ENCODE data around the gene ZBED2. TPM values are rescaled to one million over a fixed set of nuclear protein-coding genes. Genes with fewer than 3 reads are reported as not detected.

ZBED2 gene
- total RNA-seq, 1 donor from 2014 or later: 1.0 TPM

- Mint-ChIP-seq H3K36me3 (ENCODE audit: low read depth, unreplicated experiment) (no peaks in the 10 kb centered on the region), H3K27ac (ENCODE audit: unreplicated experiment) (no peak overlapping the region), H3K4me1 (ENCODE audit: low read depth, unreplicated experiment) (peaks cover 8% of the 10 kb centered on the region), H3K9me3 (ENCODE audit: unreplicated experiment) (no peaks in the 10 kb centered on the region), H3K27me3 (ENCODE audit: low read depth, unreplicated experiment) (no peaks in the 10 kb centered on the region), H3K4me3 (ENCODE audit: unreplicated experiment) (no peak overlapping the region)
- Histone ChIP-seq H2AFZ (ENCODE audit: low read depth, low read length) (no peak overlapping the region), H3K4me2 (ENCODE audit: low read length) (no peak overlapping the region), H3K36me3 (ENCODE audit: insufficient read depth, low read length) (no peaks in the 10 kb centered on the region), H4K20me1 (ENCODE audit: insufficient read depth, low read length) (no peaks in the 10 kb centered on the region), H3K4me3 (ENCODE audit: insufficient read depth, low read depth, low read length) (no peak overlapping the region), H3K9me3 (ENCODE audit: insufficient read depth, low read depth, low read length) (no peaks in the 10 kb centered on the region), H3K9ac (ENCODE audit: low read length) (no peak overlapping the region), H3K27ac (ENCODE audit: low read depth, low read length) (no peak overlapping the region), H3K27me3 (ENCODE audit: insufficient read depth, low read length) (no peaks in the 10 kb centered on the region), H3K4me1 (ENCODE audit: insufficient read depth, low read length) (no peaks in the 10 kb centered on the region), H3K79me2 (ENCODE audit: insufficient read depth, low read length) (no peaks in the 10 kb centered on the region)
- FAIRE-seq (no peak), DNase-seq (ENCODE audit: low read depth) (no peak)
- no peak for TF ChIP-seq EZH2 (IDR thresholded peaks at IDR 0.05; ENCODE audit: insufficient read depth, low read length)
- no peak for TF ChIP-seq CTCF (IDR thresholded peaks at IDR 0.05; ENCODE audit: insufficient read depth, low read depth, low read length)
These were observed 46.4 kb downstream of the ZBED2 start for GRCh38 chr3:111548756-111549155.

- FAIRE-seq (peak; percentile 45), DNase-seq (ENCODE audit: low read depth) (no peak)
- Histone ChIP-seq H3K27me3 (ENCODE audit: insufficient read depth, low read length) (no peaks in the 10 kb centered on the region), H3K4me3 (ENCODE audit: insufficient read depth, low read depth, low read length) (no peak overlapping the region), H3K4me2 (ENCODE audit: low read length) (no peak overlapping the region), H3K9ac (ENCODE audit: low read length) (no peak overlapping the region), H3K79me2 (ENCODE audit: insufficient read depth, low read length) (no peaks in the 10 kb centered on the region), H3K27ac (ENCODE audit: low read depth, low read length) (no peak overlapping the region), H2AFZ (ENCODE audit: low read depth, low read length) (no peak overlapping the region), H3K4me1 (ENCODE audit: insufficient read depth, low read length) (no peaks in the 10 kb centered on the region), H3K9me3 (ENCODE audit: insufficient read depth, low read depth, low read length) (no peaks in the 10 kb centered on the region), H4K20me1 (ENCODE audit: insufficient read depth, low read length) (no peaks in the 10 kb centered on the region), H3K36me3 (ENCODE audit: insufficient read depth, low read length) (no peaks in the 10 kb centered on the region)
- Mint-ChIP-seq H3K36me3 (ENCODE audit: low read depth, unreplicated experiment) (no peaks in the 10 kb centered on the region), H3K4me1 (ENCODE audit: low read depth, unreplicated experiment) (peaks cover 8% of the 10 kb centered on the region), H3K27me3 (ENCODE audit: low read depth, unreplicated experiment) (no peaks in the 10 kb centered on the region), H3K4me3 (ENCODE audit: unreplicated experiment) (no peak overlapping the region), H3K27ac (ENCODE audit: unreplicated experiment) (peak overlapping the region; percentile 31), H3K9me3 (ENCODE audit: unreplicated experiment) (no peaks in the 10 kb centered on the region)
- TF ChIP-seq EZH2 (IDR thresholded peaks at IDR 0.05; ENCODE audit: insufficient read depth, low read length) (no peak), CTCF (IDR thresholded peaks at IDR 0.05; ENCODE audit: insufficient read depth, low read depth, low read length) (no peak)
These were observed 47.1 kb downstream of the ZBED2 start for GRCh38 chr3:111548092-111548491.

- H3K79me2 ChIP-seq (ENCODE audit: insufficient read depth, low read length): no peaks in the 10 kb centered on the region
- TF ChIP-seq CTCF (IDR thresholded peaks at IDR 0.05; ENCODE audit: insufficient read depth, low read depth, low read length) (no peak), EZH2 (IDR thresholded peaks at IDR 0.05; ENCODE audit: insufficient read depth, low read length) (no peak)
- no peak for FAIRE-seq
- Mint-ChIP-seq H3K36me3 (ENCODE audit: low read depth, unreplicated experiment) (no peaks in the 10 kb centered on the region), H3K4me3 (ENCODE audit: unreplicated experiment) (no peak overlapping the region), H3K27ac (ENCODE audit: unreplicated experiment) (no peak overlapping the region), H3K27me3 (ENCODE audit: low read depth, unreplicated experiment) (no peaks in the 10 kb centered on the region), H3K4me1 (ENCODE audit: low read depth, unreplicated experiment) (peaks cover 8% of the 10 kb centered on the region), H3K9me3 (ENCODE audit: unreplicated experiment) (no peaks in the 10 kb centered on the region)
- H3K4me3 ChIP-seq (ENCODE audit: insufficient read depth, low read depth, low read length): no peak overlapping the region
- DNase-seq (ENCODE audit: low read depth): no peak
- no peaks in the 10 kb centered on the region for H3K36me3 ChIP-seq (ENCODE audit: insufficient read depth, low read length)
- no peak overlapping the region for H3K9ac ChIP-seq (ENCODE audit: low read length)
- H4K20me1 ChIP-seq (ENCODE audit: insufficient read depth, low read length): no peaks in the 10 kb centered on the region
- no peak overlapping the region for H3K4me2 ChIP-seq (ENCODE audit: low read length)
- H3K27ac ChIP-seq (ENCODE audit: low read depth, low read length): no peak overlapping the region
- no peaks in the 10 kb centered on the region for H3K4me1 ChIP-seq (ENCODE audit: insufficient read depth, low read length)
- H3K9me3 ChIP-seq (ENCODE audit: insufficient read depth, low read depth, low read length): no peaks in the 10 kb centered on the region
- no peak overlapping the region for H2AFZ ChIP-seq (ENCODE audit: low read depth, low read length)
- no peaks in the 10 kb centered on the region for H3K27me3 ChIP-seq (ENCODE audit: insufficient read depth, low read length)
These were observed 47.5 kb downstream of the ZBED2 start for GRCh38 chr3:111547631-111548030.
